HG03175 (cell line): ENCODE results near the gene OTOF.

Experiments
- ATAC-seq: cut with Tn5 transposase; IDR thresholded peaks from one replicate; pipeline ENCODE4 v1.9.1; 2021; ENCODE audit warnings: mild to moderate bottlenecking, moderate library complexity; ENCODE audit not compliant: unreplicated experiment

The OTOF gene

GRCh38 chr2:26503231-26503880 is 25.4 kb upstream of the OTOF start:
- peak; percentile 46 for ATAC-seq

GRCh38 chr2:26500406-26500805 is 22.5 kb upstream of the OTOF start:
- ATAC-seq = no peak

- ATAC-seq = no peak
Observed at GRCh38 chr2:26495705-26496297, 17.9 kb upstream of the OTOF start.

DNA sequence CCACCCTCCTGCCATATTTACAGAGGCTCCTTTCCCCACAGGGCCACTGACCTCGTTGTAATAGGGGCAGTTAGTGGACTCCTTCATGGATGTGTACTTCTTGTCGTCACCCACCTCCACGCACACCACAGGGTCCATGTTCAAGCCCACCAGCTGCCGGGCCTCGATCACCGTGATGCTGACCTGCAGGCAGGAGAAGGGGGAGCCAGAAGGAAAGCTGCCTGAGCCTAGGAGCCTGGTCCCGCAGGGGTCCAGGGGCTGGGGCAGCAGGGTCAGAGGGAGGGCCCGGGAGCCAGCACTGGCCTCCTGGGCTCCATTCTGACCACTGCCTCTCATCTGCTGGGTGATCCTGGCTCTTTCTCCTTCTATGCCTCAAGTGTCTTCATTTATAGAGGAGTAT is 17.0 kb upstream of the OTOF start:
- no peak for ATAC-seq

- no peak for ATAC-seq
Observed at GRCh38 chr2:26494199-26494598, 16.3 kb upstream of the OTOF start.

DNA sequence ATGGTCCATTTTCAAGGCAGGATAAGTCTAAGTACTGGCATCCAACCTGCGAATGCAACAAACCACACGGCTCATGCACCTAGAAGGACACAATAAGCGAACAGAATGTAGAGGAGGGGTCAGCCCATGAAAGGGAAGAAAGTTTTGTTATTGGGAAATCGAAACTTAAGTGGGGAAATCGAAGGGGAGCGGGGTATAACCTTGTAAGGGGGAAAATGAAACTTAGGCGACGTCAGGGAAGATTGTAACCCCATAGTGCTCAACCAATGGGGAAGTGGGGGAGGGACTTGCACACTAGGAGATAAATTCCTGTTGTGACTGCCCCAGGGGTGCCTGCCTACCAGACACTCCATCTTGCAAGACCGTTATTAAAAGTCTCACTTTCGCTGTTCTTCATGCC is 15.6 kb upstream of the OTOF start:
- no peak for ATAC-seq

DNA sequence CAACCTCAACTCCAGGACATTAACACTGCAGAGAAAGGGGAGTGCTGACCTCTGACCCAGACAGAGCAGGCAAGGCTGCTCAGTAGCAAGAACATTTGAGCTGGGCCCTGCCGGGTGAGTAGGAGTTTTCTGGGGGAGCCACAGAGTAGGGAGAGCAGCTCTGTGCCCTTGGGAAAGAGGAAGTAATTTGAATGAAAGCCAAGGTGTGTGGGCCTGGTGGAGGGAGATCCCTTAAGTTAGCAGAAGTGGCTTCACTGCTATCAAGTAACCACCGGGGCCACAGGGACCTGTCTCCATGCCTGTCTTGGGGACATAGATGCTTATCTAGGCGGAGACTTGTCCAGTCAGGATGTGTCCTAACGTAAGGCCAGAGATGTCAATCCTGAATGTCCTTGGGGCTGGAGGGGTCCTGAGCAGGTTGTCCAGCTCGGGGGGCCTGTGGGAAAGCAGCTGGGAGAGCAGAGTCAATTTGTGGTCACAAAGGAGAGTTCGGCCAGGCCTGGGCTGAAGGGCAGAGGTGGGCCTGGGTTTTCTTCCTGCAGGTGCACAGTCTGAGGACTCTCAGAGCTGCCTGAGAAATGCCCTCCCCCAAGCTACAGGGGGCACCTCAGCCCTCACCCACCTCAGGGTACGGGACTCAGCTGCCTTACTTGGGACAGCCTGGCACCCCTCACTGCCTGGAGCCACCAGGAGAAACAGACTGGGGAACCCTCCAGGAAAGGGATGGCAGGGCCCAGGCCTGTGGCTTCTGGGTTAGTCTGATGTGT is 15.0 kb upstream of the OTOF start:
- ATAC-seq = no peak

GRCh38 chr2:26491563-26492167 is 13.7 kb upstream of the OTOF start:
- no peak for ATAC-seq

DNA sequence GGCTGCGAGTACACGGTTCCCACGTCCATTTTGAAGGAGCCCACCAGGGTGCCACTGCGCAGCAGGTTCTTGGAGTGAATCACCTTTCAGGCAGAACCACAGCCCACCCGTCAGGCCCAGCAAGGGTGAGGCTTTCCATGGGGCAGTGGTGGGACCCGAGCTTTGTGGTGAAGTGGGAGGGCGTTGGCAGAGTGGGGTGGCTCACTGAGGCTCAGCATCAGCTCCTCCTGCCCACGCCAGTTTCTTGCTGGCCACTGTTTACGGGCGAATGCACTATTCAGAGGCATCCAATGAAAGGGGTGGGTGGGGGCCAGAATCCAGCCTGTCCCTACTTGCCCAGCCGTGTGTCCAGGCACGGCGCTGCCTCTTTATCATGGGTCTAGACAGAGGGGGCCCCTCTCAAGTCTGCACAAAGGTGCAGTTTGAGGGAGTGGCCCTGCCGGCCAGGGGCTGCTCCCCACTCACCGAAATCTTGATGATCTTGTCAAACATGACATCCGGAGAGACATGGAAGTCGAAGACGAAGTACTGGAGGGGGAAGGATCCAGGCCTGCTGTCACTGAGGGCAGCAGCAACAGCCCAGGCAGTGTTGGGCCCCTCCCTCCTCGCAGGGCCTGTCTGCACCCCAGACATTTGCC is 11.4 kb upstream of the OTOF start:
- ATAC-seq = no peak

DNA sequence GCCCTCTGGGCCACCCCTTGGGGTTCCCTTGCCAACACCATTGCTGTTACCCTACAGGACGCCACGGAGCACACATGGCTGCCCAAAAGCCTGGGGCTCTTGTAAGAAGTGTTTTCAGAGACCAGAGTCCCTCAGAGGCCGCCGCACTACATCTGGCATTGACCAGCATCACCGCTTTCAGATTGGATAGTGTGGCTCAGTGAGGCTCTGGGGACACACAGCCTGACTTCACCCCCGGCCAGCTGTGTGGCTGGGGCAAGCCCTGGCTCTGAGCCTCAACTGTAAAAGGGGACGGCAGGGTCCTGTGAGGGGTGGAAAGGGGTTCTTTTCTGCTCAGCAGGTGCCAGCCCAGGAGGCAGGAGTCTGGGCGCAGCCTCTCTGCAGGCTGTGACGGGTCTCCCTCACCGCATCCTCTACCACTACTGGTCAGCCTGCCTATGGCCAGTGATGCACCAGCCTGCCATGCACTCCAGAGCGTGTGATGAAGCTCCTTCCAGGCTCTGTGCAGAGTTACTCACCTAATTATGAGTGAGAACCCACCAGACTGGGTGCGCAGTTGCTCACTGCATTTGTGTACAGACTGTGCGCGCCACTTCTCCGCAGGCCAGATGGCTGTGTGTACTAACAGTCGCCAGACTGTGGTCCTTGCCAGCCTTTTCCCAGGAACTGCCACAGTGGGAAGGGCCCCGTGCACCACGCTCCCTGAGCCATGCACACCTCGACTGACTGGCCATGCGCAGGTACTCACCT is 10.7 kb upstream of the OTOF start:
- ATAC-seq = no peak

DNA sequence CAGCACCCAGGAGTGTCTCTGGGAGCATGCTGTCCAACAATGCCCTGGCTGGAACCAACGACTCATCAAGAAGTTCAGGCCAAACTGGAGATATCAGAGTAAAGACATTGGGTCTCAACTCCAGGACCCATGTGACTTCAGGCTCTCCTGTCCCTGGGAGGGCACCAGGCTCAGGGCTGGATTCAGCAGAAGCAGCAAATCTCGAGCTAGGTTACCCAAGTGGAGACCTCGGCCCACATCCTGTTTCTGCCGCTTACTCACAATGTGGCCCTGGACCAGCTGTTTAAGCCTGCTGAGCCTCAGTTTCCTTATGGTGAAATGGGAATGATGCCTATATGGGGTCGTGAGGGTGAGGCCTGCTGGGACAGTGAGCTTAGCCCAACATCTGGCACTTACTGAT is 9.3 kb upstream of the OTOF start:
- no peak for ATAC-seq

DNA sequence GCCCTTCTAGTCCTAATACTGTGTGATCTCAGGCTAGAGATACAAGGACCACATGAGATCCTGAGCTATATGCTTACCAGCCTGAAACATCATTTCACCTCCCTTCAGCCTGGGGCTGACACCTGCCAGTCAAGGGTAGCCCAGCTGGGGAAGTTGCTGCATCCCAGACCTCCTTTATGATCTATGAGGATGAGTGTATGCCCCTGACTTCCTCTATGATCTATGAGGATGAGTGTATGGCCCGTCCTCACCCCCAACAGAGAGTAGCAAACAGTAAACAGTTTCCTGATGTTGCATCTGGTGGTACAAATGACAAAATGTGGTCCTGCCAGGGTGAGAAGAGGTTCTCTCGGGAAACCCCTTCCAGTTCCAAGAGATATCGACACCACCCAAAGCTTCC is 8.9 kb upstream of the OTOF start:
- ATAC-seq = no peak

GRCh38 chr2:26485725-26486418 is 7.9 kb upstream of the OTOF start:
- no peak for ATAC-seq

- no peak for ATAC-seq
Observed at GRCh38 chr2:26485099-26485498, 7.2 kb upstream of the OTOF start.

DNA sequence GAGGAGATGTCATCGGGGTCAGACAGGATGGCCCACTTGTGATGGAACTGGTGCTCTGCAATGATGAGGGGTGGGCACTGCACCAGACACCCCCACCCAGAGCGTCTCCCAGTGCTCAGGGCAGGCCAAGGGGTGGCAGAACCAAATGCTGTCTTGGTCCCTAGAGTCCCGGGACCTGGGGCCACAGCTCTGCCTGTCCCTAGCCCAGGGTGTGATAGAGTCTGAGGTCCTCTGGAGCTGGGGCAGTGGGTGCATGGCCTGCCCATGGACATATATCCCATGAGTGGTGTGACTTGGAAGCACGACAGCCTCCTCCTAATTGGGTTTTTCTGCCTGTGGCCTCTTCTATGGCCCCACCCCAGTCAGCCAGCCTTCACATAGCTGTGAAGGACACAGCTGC is 6.7 kb upstream of the OTOF start:
- no peak for ATAC-seq

DNA sequence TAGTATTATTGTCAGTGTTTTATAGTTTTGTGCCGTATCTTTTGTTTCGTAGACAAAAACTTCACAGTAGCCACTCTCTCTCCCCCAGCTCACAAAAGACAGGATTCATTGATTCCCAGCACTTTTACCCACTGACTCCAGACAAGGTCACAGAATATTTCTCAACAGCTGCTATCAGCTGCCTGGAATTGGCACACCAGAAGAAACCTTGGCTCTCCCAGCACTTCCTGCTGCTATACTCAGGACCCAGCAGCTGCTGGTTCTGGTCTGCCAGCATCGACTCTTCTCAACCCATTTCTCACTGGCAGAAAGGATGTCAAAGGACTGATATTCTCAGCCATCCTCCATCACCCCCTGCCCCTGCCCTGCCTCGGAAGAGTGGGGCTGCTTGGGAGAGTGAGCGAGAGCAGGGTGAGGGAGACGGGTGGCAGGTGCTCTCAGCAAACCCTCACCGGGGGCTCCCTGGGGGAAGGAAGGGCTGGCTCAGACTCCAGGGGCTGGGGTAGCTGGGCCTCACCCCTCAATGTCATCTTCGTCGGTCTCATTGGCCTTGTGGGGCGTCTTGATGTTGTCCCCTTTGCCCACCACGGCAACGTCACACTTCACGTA is 6.1 kb upstream of the OTOF start:
- ATAC-seq = no peak

GRCh38 chr2:26483516-26483915 is 5.6 kb upstream of the OTOF start:
- no peak for ATAC-seq

DNA sequence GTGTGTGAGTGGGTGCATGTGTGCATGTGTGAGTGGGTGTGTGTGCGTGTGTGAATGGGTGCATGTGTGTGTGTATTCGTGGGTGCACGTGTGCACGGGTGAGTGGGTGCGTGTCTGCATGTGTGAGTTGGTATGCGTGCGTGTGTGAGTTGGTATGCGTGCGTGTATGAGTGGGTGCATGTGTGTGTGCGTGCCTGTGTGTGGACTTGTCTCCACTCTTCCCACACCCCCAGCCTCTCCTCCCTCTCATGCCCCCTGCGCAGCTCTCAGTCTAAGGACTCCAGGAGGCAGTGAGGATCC is 5.1 kb upstream of the OTOF start:
- ATAC-seq = no peak

DNA sequence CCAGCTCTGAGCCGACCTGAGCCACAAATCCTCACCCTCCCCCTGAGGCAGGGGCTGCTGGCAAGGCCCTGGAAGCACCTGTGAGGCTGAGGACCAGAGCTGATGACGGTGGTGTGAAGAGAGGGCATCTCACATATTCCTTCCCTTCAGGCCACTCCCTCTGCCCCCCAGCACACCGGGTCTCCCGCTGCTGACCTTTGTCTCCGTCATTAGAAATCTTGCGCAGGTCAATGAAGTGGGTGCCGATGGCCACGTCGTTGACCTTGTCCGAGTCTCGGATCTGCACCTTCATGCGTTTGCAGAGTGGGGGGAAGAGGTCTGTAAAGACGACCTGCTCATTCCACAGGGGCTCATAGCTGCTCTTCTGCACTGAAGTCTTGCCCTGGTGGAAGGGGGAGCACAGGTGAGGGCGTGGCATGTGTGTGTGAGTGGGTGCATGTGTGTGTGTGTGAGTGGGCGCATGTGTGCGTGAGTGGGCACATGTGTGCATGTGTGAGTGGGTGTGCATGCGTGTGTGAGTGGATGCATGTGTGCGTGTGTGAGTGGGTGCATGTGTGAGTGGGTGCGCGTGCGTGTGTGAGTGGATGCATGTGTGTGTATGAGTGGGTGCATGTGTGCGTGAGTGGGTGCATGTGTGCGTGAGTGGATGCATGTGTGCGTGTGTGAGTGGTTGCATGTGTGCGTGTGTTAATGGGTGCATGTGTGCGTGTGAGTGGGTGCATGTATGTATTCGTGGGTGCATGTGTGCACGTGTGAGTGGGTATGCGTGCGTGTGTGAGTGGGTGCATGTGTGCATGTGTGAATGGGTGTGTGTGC is 4.5 kb upstream of the OTOF start:
- ATAC-seq = no peak
